A172 (cell line): Measurements from ENCODE around the gene GLCCI1. TPM values are rescaled to one million over a fixed set of nuclear protein-coding genes. Genes with fewer than 3 reads are reported as not detected.

ENCODE experiments used
- DNase-seq: peaks from one replicate; pipeline ENCODE4 v3.0.0-alpha.2; 2015; ENCODE audit warnings: low spot score
- total RNA-seq: library from RNA; depleted of rRNA; stranded (reverse); fragments of >200 nt; shearing (Covaris generic); gene quantifications from 2 replicates; pipeline ENCODE4 v1.2.3, GENCODE V29; 2014; rRNA removed

The GLCCI1 gene
- 3.0 and 7.2 TPM in 2 replicates for total RNA-seq

DNA sequence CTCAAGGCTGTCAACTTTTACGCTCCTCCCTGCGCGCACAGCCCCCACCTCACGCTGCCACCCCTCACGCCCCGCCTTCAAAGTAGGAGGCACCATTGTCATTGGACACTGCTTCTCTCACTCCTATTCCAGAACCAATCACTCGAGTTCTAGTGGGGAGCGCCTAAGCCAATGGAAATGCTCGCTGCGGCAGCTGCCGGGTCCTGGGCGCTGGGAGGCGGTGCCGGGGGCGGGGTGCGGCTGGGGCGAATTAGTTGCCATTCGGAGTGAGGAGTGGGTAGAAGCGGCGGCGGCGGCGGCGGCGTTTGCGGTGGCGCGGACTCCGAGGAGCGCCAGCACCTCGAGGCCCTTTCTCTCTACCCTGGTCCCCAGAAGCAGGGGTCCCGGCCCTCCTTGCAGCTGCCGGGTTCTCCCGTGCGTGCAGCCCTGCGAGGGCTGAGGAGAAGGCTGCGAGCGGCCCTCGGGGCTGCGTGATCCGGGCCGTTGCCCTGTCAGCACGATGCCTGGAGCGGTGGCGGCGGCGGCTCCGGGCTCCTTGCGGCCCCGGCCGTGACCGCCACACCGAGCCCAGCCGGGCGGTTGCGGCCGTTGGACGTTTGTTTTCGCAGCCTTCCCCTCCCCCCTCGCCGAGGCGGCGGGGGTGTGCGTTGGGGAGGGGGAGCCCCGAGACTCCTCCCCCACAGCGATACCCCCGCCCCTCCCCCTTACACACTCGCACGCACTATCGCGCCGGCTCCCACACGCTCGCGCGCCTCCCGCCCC is at the start of gene GLCCI1:
Gene GLCCI1, plus strand, starts transcription at position 253 of the 762 bp plus-strand sequence. CDS start 555 bp downstream, outside the sequence.
- peak; percentile 98 for DNase-seq

DNA sequence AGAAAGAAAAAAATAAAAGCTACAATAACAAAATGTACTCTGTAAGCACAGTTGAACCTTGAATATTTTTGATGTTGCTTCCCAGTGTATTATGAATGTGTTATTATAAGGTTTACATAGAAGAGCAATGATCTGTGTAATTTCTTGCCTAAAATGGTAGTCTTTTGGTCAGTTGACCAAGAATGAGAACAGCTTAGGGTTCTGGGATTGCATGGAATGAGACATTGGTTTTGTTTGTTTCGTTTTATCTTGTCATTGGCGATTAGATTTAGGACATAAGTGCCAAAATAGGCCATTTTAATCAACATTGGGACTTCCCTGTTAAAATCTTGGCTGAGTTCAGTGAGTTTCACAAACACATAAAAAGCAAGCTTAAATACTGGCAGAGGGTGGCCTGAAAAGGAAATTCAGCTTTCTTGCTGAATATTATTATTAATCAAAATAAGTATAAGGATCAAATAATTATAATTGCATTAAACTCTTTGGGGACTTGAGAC is 49.1 kb upstream of the GLCCI1 start:
- no peak for DNase-seq

DNA sequence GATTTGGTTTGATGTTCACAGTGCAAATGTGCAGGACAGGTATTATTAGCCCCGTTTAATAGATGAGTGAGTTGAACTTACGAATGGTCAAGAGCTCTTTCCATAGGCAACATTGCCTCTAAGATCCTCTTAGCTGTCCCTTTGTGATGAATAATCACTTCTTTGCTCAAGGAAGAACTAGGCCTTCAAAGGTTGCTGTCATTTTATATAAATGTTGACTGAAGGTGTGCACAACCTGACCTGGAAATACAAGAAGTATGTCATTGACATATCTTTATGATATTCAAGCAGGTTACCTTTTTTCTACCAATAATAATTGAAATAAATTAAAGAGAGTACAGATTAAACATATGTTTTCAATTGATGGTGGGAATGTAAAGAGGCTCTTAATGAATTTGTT is 48.5 kb upstream of the GLCCI1 start:
- no peak for DNase-seq

DNA sequence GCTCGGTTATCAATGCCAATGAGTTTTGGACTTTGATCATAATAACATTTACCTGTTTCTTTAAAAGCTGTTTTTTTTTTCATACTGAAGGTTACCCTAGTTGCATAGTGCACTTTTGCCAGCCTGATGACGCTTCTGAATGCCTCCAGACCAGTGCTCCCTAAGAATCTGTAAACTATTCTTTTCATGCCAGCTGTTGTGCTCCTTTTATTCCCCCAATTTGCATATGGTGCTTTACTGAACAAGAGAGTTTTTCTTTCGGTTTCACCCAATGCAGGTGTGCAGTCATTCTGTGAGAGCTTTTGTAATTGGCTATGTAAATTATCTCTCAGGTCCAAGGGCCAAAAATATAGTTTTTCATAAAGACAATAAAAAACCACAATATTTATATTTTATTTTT is 48.1 kb upstream of the GLCCI1 start:
- DNase-seq: no peak

DNA sequence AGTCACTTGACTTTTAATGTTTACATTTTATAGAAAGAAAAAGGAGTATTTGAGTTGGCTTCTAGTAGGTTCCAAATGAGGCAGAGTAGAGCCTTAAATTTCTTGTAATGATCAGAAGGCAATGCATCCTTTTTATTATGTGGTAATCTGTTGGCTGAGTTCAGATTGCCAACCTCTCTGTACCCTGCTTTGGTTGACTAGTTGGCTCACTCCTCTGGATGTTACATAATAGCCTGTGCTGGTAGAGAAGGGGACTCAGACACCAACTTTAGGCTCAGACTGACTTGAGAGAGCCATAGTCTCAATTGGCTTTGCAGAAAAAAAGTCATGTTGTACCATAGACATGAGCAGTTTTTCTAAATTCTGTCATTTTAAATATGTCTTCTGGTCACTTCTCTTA is 46.8 kb upstream of the GLCCI1 start:
- DNase-seq: no peak

DNA sequence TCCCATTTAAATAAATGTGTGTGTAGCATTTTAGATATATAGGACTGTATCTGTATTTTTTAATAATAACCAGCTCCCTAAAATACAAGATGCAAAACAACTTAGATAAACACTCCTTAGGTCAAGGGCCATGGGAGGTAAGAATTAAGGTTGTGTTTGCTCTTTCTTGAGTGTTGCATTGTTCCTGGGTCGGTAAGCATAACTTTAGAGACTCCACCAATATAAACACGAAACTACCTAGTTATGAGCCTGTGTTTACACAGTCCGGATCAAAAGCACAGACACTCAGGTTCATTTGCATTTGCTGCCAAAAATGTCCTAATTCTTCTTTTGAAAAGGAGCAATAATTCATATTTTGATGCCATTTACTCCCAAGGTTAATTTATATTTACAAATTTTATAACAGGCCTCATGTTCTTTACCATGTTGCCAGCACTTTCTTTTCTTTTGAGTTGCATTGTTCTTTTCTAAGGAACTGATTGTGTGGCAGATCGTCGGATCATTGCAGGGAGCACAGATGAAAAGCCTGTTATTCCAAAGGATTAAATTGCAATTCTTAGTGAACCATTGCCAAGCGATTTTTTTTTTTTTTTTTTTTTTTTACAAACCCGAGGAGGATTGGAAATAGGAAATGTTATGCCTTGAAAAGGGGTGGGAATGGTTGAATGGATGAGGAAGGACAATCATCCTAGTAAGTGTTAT is 45.8 kb upstream of the GLCCI1 start:
- no peak for DNase-seq

DNA sequence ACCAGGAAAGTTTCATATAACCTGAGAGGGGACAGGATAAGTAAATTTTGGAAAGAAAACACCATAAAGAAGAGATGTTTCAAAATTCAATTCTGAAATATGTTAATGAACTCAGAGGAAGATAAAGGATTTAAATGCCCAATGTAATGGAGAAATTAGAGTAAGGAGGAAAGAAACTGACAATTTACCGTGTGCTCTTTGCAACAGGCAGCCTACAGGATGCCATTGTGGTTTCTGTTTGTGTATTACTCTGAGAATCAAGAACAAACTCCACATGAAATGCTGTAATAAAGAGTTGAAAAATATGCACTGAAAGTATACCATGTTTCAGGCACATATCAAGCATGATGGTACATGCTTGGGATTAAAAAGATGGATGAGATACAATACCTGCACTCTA is 44.8 kb upstream of the GLCCI1 start:
- DNase-seq: no peak

DNA sequence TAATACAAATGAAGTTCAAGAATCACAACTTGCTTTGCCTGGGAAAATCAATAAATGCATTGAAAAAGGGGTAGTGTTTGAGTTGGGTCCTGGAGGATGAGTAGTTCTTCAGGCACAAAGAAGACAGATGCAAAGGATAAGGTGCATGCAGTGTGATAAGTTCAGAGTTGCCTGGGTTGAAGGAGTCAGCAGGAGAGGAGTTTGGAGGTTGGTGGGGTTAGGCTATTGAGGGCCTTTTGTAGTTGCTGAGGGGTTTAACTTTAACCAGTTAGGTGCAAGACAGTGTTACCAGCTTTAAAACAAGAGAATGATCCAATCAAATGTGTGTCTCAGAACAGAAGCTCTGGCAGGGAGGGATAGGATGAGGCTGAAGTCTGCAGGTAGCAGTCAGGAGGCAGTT is 44.3 kb upstream of the GLCCI1 start:
- DNase-seq: no peak

DNA sequence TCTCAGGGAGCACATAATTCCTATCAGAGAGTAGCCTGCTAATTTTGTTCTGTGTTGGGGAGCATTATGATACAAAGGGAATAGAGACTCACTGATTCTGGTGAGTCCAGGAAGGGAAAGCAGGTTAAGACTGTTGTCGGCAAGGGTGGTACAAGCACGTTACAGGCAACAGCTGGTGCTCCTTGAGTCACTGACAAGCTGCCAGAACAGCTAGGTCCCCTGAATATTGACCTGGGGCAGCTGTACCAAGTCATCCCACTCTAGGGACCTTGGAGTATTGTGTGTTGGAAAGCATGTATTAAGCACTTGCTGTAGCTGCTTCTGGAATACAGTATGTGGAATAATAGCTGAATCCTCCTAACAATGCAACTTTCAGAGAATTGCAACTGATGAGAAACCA is 37.0 kb upstream of the GLCCI1 start:
- DNase-seq: no peak

DNA sequence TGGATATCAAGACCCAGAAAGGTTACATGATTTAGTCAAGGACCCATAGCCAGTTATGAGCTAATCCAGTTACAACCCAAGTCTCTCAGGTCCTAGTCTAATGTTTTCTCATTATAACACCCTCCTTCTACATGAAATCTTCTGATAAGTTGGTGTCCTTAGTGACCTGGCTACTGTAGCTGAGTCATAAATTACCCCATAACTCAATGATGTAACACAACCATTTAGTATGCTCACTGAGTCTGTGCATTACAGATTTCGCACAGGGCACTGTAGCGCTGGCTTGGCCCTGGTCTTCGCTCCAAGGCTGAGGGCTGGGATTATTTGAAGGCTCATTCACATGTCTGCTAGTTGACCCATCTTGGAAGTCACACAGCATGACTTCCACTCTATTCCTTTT is 36.0 kb upstream of the GLCCI1 start:
- DNase-seq: no peak

DNA sequence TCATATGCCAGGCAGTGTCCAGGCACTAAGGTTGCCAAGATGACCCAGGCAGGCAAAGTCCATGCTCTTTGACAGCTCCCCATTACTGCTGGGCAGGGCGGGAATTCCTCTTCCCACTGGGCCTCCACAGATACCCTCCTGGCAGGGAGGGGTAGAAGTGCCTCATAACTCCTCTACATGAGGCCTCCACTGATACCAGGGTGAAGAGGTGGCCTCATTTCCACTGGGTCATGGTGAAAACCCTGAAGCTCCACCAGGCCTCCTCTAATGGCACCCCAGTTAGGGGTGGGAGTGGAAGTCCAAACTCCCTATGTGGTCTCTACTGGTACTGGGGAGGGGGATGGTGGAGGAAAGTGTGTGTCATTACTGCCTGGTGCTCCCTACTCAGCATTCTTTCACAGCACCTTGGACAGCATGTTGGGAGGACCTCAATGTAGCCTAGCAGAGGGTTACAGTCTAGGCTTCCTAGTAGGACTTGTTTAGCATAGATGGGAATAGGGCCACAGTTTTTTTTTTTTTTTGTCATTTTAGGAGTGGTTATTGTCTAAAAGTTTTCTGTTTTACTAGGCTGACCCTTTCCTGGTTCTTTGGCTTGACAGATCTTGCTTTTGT is 34.6 kb upstream of the GLCCI1 start:
- DNase-seq: no peak

DNA sequence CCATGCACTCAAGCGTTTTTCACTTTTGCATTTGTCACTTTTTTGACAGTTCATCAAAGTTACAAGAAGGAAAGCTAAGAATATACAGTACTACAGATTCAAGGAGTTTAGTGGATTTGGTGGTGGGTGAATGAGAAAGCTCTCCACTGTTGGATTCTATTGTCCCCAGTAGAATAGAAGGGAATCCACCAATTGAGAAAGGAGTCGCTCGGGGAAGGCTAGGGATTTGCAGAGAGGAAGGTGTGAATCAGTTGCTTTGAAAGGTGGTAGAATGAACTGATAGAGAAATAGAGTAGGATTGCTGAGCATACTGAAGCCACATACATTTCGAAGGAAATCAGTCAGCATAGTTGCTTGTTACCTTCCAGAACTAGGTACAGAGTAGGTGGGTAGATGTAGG is 33.7 kb upstream of the GLCCI1 start:
- no peak for DNase-seq

DNA sequence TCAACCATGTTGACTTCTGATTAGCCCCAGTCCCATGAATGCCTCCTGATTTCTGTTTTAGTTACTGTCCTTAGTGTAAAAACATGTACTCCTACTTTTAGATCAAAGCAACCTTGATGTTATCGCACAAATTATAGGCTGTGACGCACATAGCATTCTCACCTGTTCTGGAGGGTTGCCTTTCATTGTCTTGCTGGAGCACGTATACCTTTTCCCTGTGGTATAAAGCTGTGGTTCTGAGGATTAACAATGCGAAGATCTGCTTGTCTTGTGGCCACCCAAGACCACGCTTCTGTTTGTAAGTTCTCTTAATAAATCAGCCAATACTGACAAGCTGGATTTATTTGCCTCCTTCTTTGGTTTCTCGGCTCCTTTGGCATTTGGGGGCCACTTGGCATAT is 30.1 kb upstream of the GLCCI1 start:
- DNase-seq: no peak

DNA sequence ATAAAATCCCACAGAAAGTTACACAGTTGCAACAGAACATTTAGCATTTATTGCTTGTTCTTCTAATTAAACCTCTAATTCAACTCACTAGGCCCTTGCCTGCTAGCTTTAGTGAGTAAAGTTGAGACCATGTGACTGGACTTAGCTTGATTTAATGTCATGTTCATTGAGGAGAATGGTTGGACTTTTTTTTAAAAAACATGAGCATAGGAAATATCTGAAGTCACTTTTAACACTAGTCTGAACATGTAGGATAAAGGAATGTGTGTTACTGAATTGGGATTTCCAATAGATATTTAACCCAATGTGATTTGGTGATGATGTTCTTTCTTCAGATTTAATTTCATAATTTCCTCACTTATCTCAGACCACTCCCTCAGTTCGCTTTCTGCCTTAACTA is 24.6 kb upstream of the GLCCI1 start:
- DNase-seq: no peak

DNA sequence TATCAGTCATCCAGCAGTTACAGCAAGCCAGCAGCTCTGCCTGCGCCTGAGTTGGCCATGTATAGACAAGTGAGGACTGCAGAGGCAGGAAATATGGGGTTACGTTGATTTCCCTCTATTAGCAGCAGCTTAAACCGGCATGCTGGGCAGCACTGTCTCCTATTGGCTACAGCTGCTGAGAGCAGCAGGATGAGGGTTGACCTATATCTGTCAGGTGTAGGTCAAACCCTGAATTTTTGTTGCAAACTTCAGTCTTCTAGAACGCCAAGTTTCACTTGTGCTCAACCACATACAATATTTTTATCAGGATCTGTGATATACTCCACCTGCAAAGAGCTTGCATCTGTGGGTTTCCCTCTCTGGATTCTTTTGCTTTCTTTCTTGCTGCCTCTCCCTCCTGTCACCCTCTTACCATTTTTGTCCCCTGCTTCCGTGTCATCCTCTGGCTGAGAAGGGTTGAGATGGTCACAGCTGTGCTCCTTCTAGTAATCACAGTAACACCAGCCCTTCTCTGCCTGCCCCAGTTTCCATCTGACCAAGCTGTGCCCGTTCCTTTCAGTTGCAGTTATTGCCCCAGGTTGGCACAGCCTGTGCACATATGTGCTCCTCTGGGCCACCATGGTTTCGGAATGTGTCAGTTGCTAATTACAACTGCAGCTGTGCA is 23.8 kb upstream of the GLCCI1 start:
- DNase-seq: no peak

DNA sequence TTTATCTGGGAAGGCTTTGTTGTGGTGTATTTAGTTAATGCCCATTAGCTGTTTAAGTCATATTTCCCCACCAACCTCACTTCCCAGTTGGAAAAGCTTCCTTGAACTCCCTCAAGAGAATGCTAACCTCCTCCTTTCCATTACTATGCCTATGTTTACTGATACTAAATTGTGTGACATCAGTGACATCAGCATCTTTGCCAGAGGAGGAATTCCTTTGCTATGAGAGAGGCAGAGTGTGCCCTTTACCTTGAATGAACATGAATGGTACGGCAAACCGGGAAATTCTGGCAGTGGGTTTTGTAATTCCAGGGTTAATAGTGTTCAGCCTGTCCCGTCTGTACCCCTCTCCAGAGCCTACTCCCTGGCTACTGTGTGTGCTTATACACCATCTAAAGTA is 22.1 kb upstream of the GLCCI1 start:
- no peak for DNase-seq

DNA sequence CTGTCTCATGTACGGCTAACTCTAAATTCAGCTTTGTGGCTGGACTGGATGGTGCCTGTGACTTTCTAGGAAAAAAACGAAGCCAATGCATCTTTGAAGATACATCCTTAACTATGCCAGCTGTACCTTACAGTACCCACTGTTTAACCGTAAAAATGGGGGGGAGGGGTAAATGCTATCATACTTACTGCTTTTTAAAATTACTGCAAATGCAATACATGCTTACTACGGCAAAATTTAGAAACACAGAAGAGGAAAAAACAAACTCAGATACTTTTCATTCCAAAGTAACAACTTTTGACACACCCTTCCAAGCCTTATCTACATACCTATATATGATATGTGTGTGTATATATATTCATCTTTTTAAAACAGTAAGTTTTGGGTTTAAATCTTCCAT is 20.4 kb upstream of the GLCCI1 start:
- DNase-seq: no peak

DNA sequence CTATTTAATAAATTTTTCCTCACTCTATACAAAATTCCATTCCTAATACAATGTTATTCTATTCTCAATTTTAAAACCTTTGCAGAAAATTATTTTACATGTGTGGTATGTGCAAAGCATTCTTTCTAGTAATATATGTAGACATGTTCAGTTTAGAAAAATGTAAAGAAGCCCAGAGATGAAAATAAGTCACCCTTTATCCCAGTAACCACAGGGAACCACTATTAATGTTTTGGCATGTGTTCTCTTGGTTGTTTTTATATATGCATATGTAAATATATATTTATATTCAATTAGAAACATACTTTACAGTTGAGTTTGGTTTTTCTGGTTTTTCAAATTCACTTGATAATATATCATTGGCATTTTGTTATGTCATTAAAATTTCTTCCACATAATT is 14.8 kb upstream of the GLCCI1 start:
- DNase-seq: no peak

DNA sequence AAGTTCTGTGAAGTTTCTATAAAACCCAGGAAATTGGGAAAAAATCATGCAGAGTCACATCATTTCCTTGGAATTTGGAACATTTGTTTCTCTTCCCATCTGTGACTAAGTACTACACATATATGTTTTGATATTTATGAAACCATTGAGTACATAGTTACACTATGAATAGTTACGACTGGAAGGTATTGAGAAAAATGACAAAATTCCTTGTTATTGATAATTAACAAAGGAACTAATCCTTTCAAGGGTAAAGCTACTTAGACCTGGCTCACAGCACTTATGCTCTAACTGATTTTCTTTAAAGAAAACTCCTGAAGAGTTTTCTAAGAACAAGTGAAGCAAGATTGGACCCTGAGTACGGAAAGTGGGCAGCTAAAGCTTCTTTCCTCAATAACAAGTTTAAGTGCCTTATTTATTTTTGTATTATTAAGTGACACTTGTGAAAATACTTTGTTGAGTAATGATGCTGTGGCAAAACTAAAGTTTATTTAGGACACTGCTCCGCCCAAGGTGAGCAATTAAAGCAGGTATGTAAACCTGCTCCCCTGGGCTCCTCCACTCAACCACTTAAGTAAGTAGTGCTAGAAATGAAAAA is 12.0 kb upstream of the GLCCI1 start:
- no peak for DNase-seq

DNA sequence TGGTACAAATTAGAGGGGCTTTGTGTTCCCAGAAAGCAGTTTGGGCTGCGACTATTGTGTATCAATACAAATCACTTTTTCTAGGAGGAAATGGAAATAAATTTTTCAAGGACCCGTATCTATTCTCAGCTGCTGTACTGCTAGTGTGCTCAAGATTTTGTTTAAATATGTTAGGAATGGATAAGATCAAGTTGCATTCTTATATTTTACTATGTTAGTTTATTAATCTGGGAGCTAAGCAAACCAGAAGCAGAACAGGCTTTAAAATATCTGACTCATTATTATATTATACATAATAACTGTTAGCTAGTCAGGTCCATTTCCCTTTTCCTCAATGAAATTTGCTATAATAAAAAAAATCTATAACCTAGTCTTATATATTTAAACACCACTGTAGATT is 11.1 kb upstream of the GLCCI1 start:
- no peak for DNase-seq

DNA sequence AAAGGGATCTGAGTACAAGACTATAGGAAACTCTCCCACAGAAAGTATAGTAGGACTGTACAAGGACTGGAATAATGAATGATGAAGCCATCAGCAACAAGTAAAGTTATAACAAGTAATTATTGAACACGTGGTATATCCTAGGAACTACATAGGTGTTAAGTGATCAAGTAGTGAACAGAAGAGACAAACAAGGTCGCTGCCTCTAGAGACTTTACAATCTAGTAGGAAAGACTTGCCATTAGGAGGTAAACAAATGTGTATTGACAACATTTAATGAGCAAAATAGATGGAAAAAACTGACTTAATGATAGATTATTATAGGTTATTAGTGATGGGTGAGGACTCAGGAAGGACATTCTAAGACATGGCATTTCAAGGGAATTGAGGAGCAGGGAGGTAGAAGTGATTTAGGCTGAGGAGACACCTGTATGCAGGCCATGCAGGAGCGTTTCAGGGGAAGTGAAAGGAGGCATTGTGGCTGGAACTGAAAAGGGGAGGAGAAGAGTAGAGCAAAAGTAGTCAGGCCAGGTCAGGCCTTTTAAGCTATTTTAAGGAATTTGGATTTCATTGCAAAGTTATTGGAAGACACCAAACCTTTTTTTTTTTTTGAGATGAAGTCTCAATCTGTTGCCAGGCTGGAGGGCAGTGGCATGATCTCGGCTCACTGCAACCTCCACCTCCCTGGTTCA is 8.5 kb upstream of the GLCCI1 start:
- no peak for DNase-seq
